GM18873 (cell line): ENCODE measurements around the gene SLC7A8.
"Not testable (repeated sequence)": the region's sequence is repeated elsewhere in the genome, so short reads cannot be mapped to it uniquely, and the experiment has no call there.

Experiments
- ATAC-seq: cut with Tn5 transposase; IDR thresholded peaks from one replicate; pipeline ENCODE4 v1.9.1; 2021; ENCODE audit warnings: mild to moderate bottlenecking, moderate library complexity, moderate number of reproducible peaks; ENCODE audit not compliant: unreplicated experiment, low FRiP score

The SLC7A8 gene

GRCh38 chr14:23117371-23118020 lies 66.0 kb downstream of the SLC7A8 start:
- ATAC-seq: no peak

- ATAC-seq: no peak
Measured at GRCh38 chr14:23115918-23116317, 67.5 kb downstream of the SLC7A8 start.

GRCh38 chr14:23115039-23115731 lies 68.3 kb downstream of the SLC7A8 start:
- no peak for ATAC-seq

- no peak for ATAC-seq
Measured at GRCh38 chr14:23114669-23115038, 68.8 kb downstream of the SLC7A8 start.

GRCh38 chr14:23114120-23114458 lies 69.4 kb downstream of the SLC7A8 start:
- no peak for ATAC-seq

GRCh38 chr14:23113431-23114119 lies 69.9 kb downstream of the SLC7A8 start:
- no peak for ATAC-seq

- ATAC-seq: no peak
Measured at GRCh38 chr14:23112359-23113178, 70.9 kb downstream of the SLC7A8 start.

GRCh38 chr14:23110579-23111365 lies 72.7 kb downstream of the SLC7A8 start:
- ATAC-seq: no peak

- ATAC-seq: no peak
Measured at GRCh38 chr14:23109769-23110168, 73.7 kb downstream of the SLC7A8 start.

- ATAC-seq: not testable (repeated sequence)
Measured at GRCh38 chr14:23108169-23108568, 75.3 kb downstream of the SLC7A8 start.

GRCh38 chr14:23107620-23108019 lies 75.8 kb downstream of the SLC7A8 start:
- ATAC-seq: not testable (repeated sequence)

GRCh38 chr14:23106747-23107045 lies 76.8 kb downstream of the SLC7A8 start:
- no peak for ATAC-seq

- ATAC-seq: no peak
Measured at GRCh38 chr14:23105348-23105824, 78.1 kb downstream of the SLC7A8 start.

- no peak for ATAC-seq
Measured at GRCh38 chr14:23104591-23105347, 78.7 kb downstream of the SLC7A8 start, which contains the start of gene CIROP. CIROP (minus strand) TSS chr14:23104989; CDS start chr14:23104920, 69 bp downstream.

GRCh38 chr14:23104070-23104590 lies 79.3 kb downstream of the SLC7A8 start:
- no peak for ATAC-seq

- ATAC-seq: no peak
Measured at GRCh38 chr14:23103581-23103980, 79.9 kb downstream of the SLC7A8 start.

GRCh38 chr14:23102801-23103200 lies 80.7 kb downstream of the SLC7A8 start:
- no peak for ATAC-seq

GRCh38 chr14:23101986-23102625 lies 81.4 kb downstream of the SLC7A8 start:
- ATAC-seq: no peak
